Activated effector memory CD4-positive, alpha-beta T cell treated with Interleukin-2 at 50 U/mL for 16 hours (primary cell): ENCODE results near the gene PVALB.
"Not testable (repeated sequence)": the region's sequence is repeated elsewhere in the genome, so short reads cannot be mapped to it uniquely, and the experiment has no call there.

Experiments used
- DNase-seq: peaks from one replicate; pipeline ENCODE4 v3.0.0-alpha.2; 2020

Gene PVALB

DNA sequence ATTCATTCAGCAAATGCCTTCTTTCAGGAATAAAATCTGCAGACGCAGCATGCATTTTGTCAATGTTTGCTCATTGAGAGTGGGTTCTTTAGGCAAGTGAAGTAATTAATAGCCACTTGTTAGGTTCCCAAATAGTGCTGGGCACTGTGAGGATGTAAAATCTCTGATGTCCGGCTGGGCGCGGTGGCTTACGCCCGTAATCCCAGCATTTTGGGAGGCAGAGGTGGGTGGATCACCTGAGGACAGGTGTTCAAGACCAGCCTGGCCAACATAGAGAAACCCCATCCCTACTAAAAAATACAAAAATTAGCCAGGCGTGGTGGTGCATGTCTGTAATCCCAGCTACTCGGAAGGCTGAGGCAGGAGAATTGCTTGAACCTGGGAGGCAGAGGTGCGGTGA is 62.0 kb downstream of the PVALB start:
- DNase-seq: not testable (repeated sequence)

DNA sequence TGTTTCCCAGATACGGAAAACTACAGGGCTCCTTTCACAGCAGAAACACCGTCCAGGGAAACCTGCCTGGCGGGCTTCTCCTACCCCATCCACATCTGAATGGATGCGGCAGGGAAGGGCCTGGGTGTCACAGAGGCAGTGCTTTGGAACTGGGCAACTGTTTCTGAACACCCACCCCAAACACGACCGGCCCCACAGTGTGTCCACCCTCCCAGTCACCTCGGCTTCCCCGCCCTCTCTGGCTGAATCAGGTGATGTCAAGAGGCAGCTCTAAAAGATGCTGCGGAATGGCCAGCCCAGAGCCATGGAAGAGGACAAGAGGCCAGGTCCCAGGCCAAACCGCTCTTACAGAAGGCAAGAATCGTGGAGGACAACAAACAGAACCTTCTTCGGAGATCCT is 62.9 kb downstream of the PVALB start:
- no peak for DNase-seq

- DNase-seq: no peak
Measured at GRCh38 chr22:36753120-36753802, 63.6 kb downstream of the PVALB start.
